Measurements from ENCODE around the gene SLC47A2. TPM values are rescaled to one million over a fixed set of nuclear protein-coding genes. Genes with fewer than 3 reads are reported as not detected.

SLC47A2 gene
- total RNA-seq, 2 donors from 2014 or later = not detected

- no peaks in the 10 kb centered on the region for H3K9me3 ChIP-seq
- H3K27ac ChIP-seq = peak overlapping the region in 1 of 2 donors; percentile 6
- DNase-seq (ENCODE audit: low spot score) = no peak
- H3K4me3 ChIP-seq = no peak overlapping the region
- H3K4me1 ChIP-seq = peaks cover 0 to 44% of the 10 kb centered on the region in 2 donors
- peaks cover 38% of the 10 kb centered on the region for H3K36me3 ChIP-seq
- TF ChIP-seq, protein P1, sequence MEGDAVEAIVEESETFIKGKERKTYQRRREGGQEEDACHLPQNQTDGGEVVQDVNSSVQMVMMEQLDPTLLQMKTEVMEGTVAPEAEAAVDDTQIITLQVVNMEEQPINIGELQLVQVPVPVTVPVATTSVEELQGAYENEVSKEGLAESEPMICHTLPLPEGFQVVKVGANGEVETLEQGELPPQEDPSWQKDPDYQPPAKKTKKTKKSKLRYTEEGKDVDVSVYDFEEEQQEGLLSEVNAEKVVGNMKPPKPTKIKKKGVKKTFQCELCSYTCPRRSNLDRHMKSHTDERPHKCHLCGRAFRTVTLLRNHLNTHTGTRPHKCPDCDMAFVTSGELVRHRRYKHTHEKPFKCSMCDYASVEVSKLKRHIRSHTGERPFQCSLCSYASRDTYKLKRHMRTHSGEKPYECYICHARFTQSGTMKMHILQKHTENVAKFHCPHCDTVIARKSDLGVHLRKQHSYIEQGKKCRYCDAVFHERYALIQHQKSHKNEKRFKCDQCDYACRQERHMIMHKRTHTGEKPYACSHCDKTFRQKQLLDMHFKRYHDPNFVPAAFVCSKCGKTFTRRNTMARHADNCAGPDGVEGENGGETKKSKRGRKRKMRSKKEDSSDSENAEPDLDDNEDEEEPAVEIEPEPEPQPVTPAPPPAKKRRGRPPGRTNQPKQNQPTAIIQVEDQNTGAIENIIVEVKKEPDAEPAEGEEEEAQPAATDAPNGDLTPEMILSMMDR (IDR thresholded peaks at IDR 0.05) = no peak
- H3K27me3 ChIP-seq = no peaks in the 10 kb centered on the region
Observed at GRCh38 chr17:19652595-19652994, 63.8 kb downstream of the SLC47A2 start.

GRCh38 chr17:19651451-19652238 is 64.7 kb downstream of the SLC47A2 start:
- Histone ChIP-seq H3K4me3 (no peak overlapping the region), H3K27me3 (no peaks in the 10 kb centered on the region)

DNA sequence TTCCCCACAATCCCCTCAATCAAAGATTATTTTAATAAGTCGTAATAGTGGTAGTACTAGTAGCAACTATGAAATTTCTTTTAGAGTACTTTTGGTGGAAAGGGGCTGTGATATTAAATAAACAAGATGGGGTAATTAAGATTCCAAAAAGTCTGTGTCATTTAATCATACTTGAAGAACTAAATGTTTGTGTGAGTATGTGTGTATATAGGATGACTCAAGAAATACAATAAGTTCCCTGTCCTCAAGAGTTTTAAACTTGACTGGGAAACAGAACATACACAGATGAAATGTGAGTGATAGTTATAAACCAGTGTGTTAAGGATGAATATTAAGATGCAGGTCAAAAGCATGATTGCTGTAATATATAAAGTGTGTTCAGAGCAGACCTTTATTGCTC is 65.6 kb downstream of the SLC47A2 start:
- no peak for DNase-seq (ENCODE audit: low spot score)
- Histone ChIP-seq H3K36me3 (peaks cover 29% of the 10 kb centered on the region), H3K4me1 (peaks cover 0 to 57% of the 10 kb centered on the region in 2 donors), H3K27ac (no peak overlapping the region), H3K4me3 (no peak overlapping the region), H3K9me3 (no peaks in the 10 kb centered on the region), H3K27me3 (no peaks in the 10 kb centered on the region)
- TF ChIP-seq, protein P1 (IDR thresholded peaks at IDR 0.05) = no peak

More at GRCh38 chr17:19651451-19652238, 64.7 kb downstream of the SLC47A2 start:
- DNase-seq (ENCODE audit: low spot score) = no peak
- peaks cover 0 to 53% of the 10 kb centered on the region in 2 donors for H3K4me1 ChIP-seq
- TF ChIP-seq, protein P1 (IDR thresholded peaks at IDR 0.05) = no peak
- H3K27ac ChIP-seq = peak overlapping the region; percentile 6 to 13
- H3K9me3 ChIP-seq = no peaks in the 10 kb centered on the region
- peaks cover 35% of the 10 kb centered on the region for H3K36me3 ChIP-seq

DNA sequence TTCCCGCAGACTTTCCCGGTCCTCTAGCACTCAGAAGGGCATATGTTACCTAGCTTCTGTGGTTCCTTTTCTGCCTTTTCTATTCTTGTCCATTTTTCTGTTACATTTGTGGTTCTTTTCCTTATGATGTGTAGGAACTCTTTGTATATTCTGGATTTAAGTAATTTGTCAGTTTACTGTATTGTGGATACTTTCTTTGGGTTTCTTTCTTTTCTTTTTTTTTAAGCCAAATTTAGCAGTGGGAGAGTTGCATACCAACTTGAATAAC is 67.2 kb downstream of the SLC47A2 start:
- peaks cover 0 to 60% of the 10 kb centered on the region in 2 donors for H3K4me1 ChIP-seq
- peaks cover 13% of the 10 kb centered on the region for H3K36me3 ChIP-seq
- H3K27ac ChIP-seq = peak overlapping the region; percentile 96 to 97
- peak overlapping the region; percentile 77 to 85 for H3K4me3 ChIP-seq
- no peaks in the 10 kb centered on the region for H3K9me3 ChIP-seq
- no peak for DNase-seq (ENCODE audit: low spot score)
- TF ChIP-seq, protein P1 (IDR thresholded peaks at IDR 0.05) = no peak
- H3K27me3 ChIP-seq = no peaks in the 10 kb centered on the region

DNA sequence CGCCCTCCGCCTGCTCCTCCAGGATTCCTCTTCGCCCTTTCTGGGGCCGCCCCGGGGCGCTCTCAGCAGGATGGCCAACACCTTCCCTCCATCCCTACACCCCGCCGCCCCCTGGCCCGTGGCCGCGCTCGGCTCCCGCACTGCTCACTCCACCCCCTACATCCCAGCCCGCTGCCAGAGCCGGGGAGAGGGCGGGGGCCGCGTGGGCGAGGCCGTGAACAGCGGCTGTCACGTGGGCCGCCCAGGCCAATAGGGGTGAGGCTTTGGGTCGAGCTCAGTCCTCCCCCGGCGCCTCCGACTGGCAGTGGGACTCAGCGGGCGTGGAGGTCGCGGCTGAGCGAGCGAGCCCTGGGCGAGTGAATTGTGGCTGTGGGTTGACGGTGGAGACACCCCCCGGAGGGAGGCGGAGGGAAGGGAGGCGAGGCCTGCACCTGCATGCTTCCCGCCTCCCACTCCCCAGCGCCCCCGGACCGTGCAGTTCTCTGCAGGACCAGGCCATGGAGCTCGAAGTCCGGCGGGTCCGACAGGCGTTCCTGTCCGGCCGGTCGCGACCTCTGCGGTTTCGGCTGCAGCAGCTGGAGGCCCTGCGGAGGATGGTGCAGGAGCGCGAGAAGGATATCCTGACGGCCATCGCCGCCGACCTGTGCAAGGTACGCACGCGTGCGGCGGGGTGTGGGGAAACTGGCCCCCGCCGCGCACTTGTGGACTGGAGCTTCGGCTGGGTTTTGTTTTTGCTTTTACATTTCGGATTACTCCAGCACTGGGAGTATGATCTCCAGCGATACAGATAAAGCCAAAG is 67.7 kb downstream of the SLC47A2 start, which contains the start of gene ALDH3A2:
ALDH3A2 (plus strand) TSS at position 277 of the 799 bp plus-strand sequence; CDS start at position 498, 221 bp downstream.
- Histone ChIP-seq H3K27me3 (no peaks in the 10 kb centered on the region), H3K9me3 (no peaks in the 10 kb centered on the region), H3K36me3 (peaks cover 8% of the 10 kb centered on the region), H3K4me3 (peak within 1 kb of the TSS; percentile 77 to 85), H3K27ac (peak within 1 kb of the TSS; percentile 96 to 97), H3K4me1 (peaks cover 0 to 60% of the 10 kb centered on the region in 2 donors)
- peak; percentile 98 for DNase-seq (ENCODE audit: low spot score)
- TF ChIP-seq, protein P1 (IDR thresholded peaks at IDR 0.05) = peak in 1 of 2 donors; percentile 54

Measured in right atrium auricular region (tissue), 2 donors.